Frontal cortex (tissue), 4 donors: ENCODE data around the gene TAF1B. TPM values are rescaled to one million over a fixed set of nuclear protein-coding genes. Genes with fewer than 3 reads are reported as not detected.
"Not testable (repeated sequence)": the region's sequence is repeated elsewhere in the genome, so short reads cannot be mapped to it uniquely, and the experiment has no call there.

Experiments used
- DNase-seq, 2 donors: peaks; one replicate each; pipeline ENCODE4 v3.0.0; 2012; ENCODE audit warnings: low spot score in 2 of 2
- FAIRE-seq: peaks from 2 replicates; lab custom pipeline; 2012; peaks lifted over from hg19 to GRCh38; lab: Jason Lieb, UNC
- total RNA-seq: library from RNA; depleted of rRNA; stranded (reverse); fragments of >200 nt; gene quantifications from one replicate; pipeline ENCODE4 v1.2.3, GENCODE V29; 2014
- donor health status: control.
- donor health status: control.
- donor health status: control.

The TAF1B gene
- total RNA-seq, 1 donor from 2014 or later, result 43.2 TPM

DNA sequence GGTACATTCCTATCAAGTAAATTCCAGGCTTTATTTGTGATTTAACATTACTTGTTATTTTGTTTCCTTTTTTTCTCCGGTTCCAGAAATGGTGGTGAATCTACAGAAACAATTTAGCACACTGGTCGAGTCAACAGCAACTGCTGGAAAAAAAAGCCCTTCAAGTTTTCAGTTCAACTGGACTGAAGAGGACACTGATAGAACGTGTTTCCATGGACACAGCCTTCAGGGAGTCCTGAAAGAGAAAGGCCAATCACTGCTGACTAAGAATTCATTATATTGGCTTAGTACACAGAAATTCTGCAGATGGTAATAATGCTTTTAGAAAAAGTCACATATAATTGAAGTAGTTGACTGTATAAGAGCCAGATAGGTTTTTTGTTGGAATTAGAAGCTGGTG is 76.2 kb downstream of the TAF1B start:
- FAIRE-seq (no peak), DNase-seq (no peak)

DNA sequence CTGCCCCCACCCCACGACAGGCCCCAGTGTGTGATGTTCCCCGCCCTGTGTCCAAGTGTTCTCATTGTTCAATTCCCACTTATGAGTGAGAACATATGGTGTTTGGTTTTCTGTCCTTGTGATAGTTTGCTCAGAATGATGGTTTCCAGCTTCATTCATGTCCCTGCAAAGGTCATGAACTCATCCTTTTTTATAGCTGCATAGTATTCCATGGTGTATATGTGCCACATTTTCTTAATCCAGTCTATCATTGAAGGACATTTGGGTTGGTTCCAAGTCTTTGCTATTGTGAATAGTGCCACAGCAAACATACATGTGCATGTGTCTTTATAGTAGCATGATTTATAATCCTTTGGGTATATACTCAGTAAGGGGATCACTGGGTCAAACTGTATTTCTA is 83.7 kb downstream of the TAF1B start:
- DNase-seq, FAIRE-seq: not testable (repeated sequence)

DNA sequence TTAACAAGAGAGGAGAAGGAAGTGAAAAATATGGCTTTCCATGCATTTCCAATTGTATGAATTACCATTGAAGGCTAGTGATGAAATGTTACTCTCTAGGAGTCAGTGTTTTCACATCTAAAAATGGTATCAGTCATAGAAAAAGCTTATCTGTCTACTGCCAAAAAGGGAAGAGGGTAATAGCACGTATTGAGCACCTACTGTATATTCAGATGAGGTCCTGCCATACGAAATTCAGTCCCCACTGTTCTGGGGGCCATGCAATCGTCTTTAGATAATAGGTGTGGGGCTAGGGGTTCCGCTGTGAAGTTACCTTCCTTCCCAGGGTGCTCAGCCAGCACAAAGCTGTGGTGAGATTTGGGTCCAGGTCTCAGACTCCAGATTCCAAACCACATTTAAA is 94.0 kb downstream of the TAF1B start:
- no peak for FAIRE-seq
- DNase-seq, result no peak

DNA sequence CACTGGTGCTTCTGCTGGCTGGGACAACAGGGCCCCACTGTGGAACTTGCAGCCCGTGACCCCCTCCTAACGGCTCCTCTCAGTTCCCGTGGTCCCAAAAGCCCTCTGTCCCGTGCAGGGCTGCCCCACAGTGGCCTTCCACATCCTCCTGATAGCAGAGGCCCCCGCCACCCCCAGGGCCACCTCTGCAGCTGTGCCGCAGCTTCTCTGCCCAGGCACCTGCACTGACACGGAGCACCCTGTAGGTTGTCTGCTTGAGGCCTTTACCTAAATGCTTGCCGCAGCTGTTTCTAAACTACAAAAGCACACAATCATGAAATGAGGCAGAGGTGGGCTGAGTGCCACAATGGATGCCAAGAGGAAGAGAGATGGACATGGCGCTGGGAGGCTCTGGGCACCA is 94.7 kb downstream of the TAF1B start:
- DNase-seq, result no peak
- no peak for FAIRE-seq

DNA sequence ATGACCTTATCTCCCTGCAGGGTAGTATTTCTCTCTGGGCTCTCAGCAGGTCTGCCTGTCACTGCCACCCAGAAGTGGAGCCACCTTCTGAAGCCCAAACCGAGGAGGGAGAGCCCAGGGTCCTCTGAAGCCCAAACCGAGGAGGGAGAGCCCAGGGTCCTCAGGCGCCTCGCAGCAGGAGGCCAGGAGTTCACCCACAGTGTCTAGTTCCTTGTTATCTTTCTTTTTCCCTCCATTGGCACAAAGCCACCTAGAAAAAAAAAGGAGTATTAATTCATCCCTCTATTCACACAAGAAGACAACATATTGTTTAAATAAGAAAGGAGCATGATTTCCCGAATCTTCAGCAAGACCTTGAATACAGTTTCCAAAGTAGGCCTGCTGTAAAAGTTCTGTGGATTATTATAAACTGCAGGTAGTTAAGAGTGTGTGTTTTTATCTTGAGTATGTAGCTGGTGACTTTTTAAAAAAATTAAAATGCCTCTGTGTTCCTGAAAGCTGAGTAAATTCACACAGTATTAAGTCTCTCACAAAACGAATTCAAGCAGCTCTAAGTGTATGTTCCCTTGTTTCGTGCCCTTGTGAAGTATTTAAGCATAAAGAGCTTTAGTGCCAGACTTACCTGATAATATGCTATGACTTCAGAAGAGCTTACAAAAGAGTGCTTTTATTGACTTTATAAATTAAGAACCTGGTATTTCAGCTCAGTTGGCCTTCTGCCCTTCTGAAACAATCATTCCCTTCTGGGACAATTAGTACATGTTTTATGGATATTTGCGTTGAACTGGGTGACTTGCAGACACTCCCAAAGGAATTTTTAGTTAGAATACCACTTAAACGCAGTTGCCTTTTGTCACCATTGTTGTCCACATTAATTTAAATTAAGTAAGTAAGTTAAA is 96.6 kb downstream of the TAF1B start:
- DNase-seq (no peak), FAIRE-seq (no peak)

DNA sequence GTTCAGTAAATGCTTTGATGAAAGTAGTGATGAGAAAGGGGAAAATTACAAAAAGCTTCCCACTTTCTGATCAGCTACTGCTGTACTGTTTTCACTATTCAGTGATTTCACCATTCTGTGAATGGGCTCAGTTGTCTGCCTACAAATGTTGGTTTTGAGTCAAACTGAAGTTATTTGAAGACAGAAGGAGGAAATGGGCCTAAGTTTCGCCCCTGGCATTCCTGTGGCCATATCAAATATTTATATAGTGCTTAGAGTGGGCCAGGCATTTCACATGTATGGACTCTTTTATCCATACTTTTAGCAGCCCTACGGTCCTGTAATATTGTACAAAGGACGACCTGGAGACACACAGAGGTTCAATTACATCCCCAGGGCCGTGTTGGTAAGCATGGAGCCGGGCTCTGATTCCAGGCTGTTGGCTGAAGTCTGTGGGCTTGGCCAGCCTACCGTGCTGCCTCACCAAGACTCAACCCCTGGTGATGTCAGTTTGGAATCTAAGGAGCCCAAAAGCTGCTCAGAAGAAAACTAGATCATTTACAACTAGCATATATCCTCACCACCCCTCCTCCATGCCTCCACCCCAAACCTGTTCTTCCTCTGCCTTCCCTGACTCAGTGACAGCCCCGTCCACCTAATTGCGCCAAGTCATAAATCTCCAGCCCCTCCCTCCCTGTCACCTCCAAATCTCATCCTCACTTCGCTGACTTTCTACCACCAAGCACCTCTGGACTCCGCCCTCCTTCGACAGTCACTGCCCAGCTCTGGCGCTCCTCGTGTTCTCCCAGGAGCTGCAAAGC is 98.1 kb downstream of the TAF1B start:
- DNase-seq, result no peak
- no peak for FAIRE-seq

DNA sequence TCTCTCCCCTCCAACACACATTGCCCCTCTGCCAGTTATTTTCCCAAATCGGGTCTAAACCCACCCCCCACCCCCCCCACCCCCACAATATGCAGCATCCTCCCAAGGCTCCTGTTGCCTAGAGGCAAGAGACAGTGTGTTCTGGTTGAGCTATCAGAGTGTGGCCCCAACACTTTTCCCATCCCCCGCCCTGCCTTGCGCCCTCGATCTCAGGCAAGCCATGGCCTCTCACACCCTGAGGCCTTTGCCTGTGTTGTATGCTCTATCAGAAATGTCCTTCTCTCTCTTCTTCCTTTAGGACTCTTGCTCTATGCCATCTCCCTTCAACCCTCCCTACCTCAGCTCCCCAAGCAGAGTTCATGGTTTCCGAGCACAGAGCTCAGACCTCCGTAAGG is 98.7 kb downstream of the TAF1B start:
- DNase-seq (no peak), FAIRE-seq (no peak)

DNA sequence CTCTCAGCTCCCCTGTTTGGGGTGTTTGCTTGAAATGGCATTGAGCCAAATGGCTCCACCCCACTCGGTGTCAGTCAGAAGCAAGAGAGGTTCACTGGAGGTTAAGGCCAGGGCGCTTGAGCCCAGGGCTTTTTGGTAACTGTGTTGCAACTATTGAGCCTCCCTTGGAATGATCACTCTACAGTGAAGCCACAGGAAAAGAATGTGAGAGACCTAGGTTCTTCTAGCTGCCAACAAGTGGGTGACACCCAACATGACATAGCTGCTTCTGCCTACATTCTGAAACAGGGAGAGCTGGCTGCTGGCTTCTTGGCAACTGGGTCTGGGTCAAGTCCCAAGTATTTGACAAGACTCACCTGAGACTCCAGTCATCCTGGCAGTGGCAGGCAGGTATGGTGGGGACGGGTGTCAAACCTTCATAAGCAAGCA is 101.1 kb downstream of the TAF1B start:
- no peak for FAIRE-seq

DNA sequence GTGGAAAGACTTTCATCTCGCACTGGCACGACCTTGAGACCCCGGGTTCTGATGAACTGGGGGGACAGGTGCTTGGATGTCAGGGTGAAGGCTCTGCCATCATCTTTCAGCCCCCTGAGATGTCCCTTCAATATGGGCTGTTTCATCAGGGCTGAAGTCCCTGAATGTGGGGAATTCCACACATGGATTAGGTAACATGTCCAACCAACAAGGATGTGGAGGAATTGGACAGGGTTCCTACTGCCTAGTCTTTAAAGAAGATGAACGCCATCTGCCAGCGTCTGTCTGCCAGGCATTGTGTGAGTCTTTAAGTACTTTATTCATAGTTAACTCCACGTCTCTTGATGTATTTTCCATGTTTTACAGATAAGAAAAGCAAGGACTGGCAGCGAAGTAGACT is 102.3 kb downstream of the TAF1B start:
- FAIRE-seq (no peak), DNase-seq (no peak)

More for the DNA sequence above, 101.1 kb downstream of the TAF1B start:
- DNase-seq, result no peak

DNA sequence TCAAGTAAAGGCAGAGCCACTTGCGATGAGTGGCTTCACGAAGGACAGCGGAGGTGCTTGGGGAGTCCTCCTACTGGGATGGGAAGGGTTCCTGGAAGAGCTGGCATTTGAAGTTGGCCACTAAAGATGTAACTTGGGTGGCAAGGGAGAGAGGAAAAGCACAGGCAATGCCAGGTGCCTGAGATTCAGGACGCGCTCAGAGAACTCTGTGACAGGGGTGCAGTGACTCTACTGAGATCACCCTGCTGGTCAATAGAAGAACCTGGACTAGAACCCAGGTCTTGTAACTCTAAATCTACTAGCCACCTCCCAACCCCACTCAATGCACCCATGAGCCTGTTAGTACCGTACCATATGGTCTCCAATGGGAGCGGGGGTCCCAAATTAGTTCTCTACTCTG is 102.8 kb downstream of the TAF1B start:
- no peak for DNase-seq
- no peak for FAIRE-seq

DNA sequence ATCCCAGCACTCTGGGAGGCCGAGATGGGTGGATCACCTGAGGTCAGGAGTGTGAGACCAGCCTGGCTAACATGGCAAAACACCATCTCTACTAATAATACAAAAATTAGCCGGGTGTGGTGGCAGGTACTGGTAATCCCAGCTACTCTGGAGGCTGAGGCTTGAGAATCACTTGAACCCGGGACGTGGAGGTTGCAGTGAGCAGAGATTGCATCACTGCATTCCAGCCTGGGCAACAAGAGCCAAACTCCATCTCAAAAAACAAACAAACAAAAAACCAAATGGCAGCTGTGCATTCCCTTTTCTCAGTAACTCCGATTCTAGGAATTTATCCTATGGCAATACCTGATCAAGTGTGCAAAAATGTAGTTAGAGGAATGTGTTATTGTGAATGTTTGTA is 103.5 kb downstream of the TAF1B start:
- DNase-seq (no peak), FAIRE-seq (no peak)

DNA sequence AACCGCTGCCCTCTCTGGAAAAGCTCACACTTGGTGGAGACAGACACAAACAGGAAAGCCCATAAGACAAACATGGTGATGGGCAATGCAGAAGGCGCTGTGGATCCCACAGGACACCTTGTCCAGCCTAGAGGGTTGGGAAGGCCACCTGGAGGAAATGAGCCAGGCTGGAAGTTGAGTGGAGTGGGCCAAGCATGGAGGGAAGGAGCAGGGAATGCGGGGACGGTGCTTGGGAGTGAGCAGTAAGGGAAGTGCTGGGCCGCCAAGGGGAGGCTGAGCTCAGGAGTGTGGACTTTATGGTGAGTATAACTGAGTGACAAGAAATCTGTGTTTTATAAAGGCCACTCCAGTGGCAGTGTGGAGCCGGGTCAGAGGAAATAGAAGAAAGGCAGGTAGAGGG is 105.4 kb downstream of the TAF1B start:
- DNase-seq, result no peak
- no peak for FAIRE-seq

DNA sequence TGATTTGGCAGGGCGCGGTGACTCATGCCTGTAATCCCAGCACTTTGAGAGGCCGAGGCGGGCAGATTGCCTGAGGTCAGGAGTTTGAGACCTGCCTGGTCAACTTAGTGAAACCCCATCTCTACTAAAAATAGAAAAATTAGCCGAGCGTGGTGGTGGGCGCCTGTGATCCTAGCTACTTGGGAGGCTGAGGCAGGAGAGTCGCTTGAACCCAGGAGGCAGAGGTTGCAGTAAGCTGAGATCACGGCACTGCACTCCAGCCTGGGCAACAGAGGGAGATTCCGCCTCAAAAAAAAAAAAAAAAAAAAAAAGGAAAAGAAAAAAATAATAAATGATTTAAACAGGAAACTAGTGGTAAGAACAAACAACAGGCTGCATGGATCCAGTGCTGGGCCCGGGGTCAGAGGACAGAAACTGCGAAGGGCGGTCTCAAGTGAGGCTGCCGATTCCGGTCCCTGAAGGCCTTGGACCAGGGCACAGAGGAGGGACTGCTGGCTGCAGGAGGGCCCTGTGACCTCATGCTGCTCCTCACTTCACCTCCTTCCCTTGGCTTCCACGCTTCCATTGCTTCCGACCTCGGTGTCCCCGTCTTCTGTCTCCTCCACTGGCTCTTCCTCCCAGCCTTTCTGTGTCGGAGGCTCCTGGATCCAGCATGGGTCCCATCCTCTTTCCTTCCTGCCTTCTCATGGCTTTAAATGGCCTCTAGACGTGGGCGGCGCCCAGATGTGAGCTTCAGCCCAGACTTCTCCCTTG is 106.1 kb downstream of the TAF1B start:
- DNase-seq (no peak), FAIRE-seq (no peak)

DNA sequence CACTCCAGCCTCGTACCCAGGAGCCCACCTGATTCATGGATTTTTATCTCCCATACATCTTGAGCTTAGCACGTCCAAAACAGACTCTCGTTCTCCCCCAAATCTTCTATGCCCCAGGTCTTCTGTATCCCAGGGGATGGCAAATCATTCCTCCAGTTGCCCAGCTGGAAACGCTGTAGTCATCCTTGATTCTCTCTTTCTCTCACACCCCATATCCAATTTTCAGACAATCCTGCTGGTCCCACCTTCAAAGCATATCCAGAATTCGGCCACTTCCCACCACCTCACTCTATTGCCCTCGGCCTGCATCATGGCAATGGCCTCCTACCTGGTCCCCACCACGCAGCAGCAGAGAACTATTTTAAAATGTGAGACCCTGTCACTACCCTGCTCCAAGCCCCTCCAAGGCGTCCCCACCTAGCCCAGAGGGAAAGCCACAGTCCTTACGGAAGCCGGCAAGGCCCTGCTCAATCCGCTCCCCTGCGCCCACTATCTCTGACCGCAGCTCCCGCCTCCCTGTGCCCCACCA is 106.8 kb downstream of the TAF1B start:
- DNase-seq, result no peak
- no peak for FAIRE-seq

DNA sequence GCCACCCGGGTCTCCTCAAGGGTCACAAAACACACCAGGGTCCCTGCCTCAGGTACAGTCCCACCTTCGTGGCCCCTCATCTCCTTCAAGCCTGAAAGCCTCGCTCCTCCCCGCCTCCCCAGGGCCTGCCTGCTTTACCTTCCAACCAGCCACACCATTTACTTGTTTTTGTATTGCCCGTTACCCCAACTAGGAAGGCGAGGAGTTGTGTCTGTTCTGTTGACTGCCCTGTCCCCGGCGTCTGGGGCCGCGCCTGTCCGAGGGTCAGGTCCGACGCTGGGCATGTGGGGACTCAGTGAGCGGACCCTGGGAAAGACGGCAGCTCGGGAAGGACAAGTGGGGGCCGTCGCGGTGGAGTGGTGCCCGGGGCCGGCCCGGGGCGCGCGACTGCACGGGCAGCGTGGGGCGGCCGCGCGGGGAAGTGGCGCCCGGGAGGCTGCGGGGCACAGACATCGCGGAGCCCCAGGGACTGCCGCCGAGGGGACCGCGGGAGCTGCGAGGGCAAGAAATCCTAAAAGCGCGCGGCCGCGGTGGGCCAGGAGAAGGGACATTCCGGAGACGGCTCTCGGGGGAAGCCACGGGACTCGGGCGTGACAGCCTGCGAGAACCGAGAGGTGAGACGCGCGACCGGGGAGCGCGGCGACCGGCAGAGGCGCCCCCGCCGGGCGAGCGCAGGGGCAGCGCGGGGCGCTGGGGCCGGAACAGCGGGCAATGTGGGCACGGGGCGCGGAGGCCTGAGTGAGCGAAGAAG is 107.4 kb downstream of the TAF1B start:
- DNase-seq (no peak), FAIRE-seq (no peak)

DNA sequence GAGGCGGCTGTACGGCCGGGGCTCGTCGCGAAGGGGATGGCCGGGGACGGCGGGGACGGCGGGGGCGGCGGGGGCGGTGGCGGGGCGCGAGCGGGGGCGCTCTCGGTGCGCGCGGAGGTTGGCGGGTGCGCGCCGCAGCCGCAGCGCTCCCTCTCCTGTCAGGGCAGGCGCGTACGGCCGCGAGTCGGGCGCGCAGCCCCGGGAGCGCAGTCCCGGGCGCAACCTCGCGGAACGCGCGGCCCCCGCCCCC is 107.9 kb downstream of the TAF1B start:
- FAIRE-seq (no peak), DNase-seq (no peak)

DNA sequence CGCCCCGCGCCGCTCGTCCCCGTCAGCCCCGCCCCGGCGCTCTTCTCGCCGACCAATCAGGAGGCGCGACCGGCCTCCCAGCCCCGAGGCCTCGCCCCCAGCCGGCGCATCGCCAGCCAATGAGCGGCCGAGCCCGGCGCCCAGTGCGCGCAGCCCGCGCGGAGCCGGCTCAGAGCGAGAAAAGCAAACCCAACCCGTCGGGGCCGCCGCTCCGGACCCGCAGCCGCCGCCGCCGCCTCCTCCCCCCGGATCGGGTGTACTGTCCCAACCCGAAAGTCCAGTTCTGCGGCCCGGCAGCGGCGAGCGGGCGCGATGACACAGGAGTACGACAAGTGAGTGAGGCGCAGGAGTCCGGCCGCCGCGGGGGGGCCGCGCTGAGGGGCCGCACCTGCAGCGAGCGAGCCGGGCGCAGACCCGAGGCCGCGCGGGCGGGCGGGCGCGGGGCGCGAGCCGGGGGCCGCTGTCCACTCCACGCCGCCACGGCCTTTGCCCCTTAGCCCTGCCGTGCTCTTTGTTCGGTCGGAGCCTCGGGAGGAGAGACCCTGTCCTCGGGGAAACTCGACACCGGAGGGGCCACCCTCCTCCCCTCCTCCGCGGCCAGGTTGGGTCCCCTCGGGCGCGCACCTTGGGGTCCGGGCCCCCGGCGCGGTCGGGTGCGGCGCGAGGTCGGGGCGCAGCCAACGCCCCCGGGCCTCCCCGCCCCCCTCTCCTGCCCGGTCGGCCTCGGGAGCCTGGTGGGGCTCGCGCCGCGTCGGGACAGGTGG is 108.4 kb downstream of the TAF1B start, which contains the start of gene GRHL1:
Gene GRHL1 (plus strand): TSS at position 172 of the 764 bp plus-strand sequence. CDS start 141 bp downstream, at position 313.
- no peak for FAIRE-seq
- peak; percentile 100 for DNase-seq

DNA sequence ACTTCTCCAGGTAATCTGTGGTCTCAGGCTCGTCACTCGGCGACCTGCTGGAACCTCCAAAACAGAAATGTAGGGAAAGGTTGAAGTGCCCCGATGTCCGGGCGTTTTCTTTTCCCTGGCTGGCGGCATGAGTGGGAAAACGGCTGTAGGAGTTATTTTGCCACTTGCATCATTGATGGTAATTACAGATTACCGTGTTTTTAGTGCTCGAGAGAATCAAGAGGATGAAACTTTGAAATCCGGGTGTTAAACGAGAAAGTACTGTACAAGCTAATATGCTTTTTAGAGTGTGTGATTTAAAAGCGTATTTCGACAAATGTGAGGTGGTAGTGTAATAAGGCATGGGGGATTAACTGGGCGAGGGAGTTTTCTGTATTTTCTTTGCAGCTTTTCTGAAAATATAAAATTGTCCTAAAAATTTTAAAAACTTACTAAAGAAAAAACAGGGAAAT is 109.0 kb downstream of the TAF1B start:
- no peak for FAIRE-seq

More for the DNA sequence above, 109.0 kb downstream of the TAF1B start:
- DNase-seq, result no peak
